GM12874 (cell line): ENCODE results near the gene ZNF181.

Source experiments
- CTCF ChIP-seq: IDR thresholded peaks from 2 replicates; pipeline ENCODE4 v1.5.1; 2011; ENCODE audit warnings: low read depth, mild to moderate bottlenecking, control low read depth, low read length, moderate library complexity; ENCODE audit not compliant: insufficient read depth

ZNF181 gene

GRCh38 chr19:34731964-34732363, 2.1 kb upstream of the ZNF181 start:
- no peak for TF ChIP-seq CTCF

GRCh38 chr19:34732612-34733211, 1.3 kb upstream of the ZNF181 start:
- no peak for TF ChIP-seq CTCF

- TF ChIP-seq CTCF: no peak
Observed at GRCh38 chr19:34733266-34733745, 737 bp upstream of the ZNF181 start.

- no peak for TF ChIP-seq CTCF
Observed at GRCh38 chr19:34734537-34735103, 577 bp downstream of the ZNF181 start.

GRCh38 chr19:34744896-34745690, 11.1 kb downstream of the ZNF181 start:
- TF ChIP-seq CTCF: no peak

- no peak for TF ChIP-seq CTCF
Observed at GRCh38 chr19:34757441-34757840, 23.4 kb downstream of the ZNF181 start.

GRCh38 chr19:34759218-34759917, 25.3 kb downstream of the ZNF181 start:
- no peak for TF ChIP-seq CTCF
